Natural killer cell (primary cell): ENCODE measurements around the gene TBC1D22A. TPM values are rescaled to one million over a fixed set of nuclear protein-coding genes. Genes with fewer than 3 reads are reported as not detected.

Experiments
- ATAC-seq, 3 donors: fragments of 150-1000 bp in 2 of 3; fragments of 200-7000 bp in 1 of 3; cut with Tn5 transposase; 1 replicate in 1 of 3; 2 replicates in 2 of 3; pipeline ENCODE4 v1.10.0; 2021; ENCODE audit warnings: mild to moderate bottlenecking in 2 of 3, moderate library complexity in 2 of 3
- DNase-seq, 2 donors: peaks; one replicate each; pipeline versions ENCODE4 v3.0.0 to v3.0.0-alpha.2; 2013 to 2021; ENCODE audit warnings: mixed read lengths in 1 of 2
- H3K27ac ChIP-seq: one replicate; pipeline ENCODE4 v1.5.1; 2013; ENCODE audit warnings: mild to moderate bottlenecking, low read length
- H3K27me3 ChIP-seq: one replicate; pipeline ENCODE4 v1.6.1; 2013; ENCODE audit warnings: low read length; ENCODE audit not compliant: control insufficient read depth, insufficient read depth
- H3K36me3 ChIP-seq: one replicate; pipeline ENCODE4 v1.6.1; 2013; ENCODE audit warnings: low read length; ENCODE audit not compliant: control insufficient read depth, insufficient read depth
- H3K4me1 ChIP-seq: one replicate; pipeline ENCODE4 v1.6.1; 2013; ENCODE audit warnings: low read length; ENCODE audit not compliant: control insufficient read depth, insufficient read depth
- H3K4me3 ChIP-seq: one replicate; pipeline ENCODE4 v1.5.1; 2013; ENCODE audit warnings: low read length
- H3K9me3 ChIP-seq: one replicate; pipeline ENCODE4 v1.6.1; 2013; ENCODE audit warnings: low read length; ENCODE audit not compliant: control insufficient read depth, insufficient read depth
- H3K27ac Mint-ChIP-seq, 2 donors: one replicate each; pipeline ENCODE4 v1.8.0; 2022; ENCODE audit warnings: mild to moderate bottlenecking in 2 of 2, mixed read lengths in 2 of 2, moderate library complexity in 1 of 2
- H3K27me3 Mint-ChIP-seq, 2 donors: one replicate each; pipeline ENCODE4 v1.8.0; 2022; ENCODE audit warnings: low read depth in 2 of 2, mixed read lengths in 2 of 2
- H3K36me3 Mint-ChIP-seq: one replicate; pipeline ENCODE4 v1.8.0; 2022; ENCODE audit warnings: mixed read lengths
- H3K4me1 Mint-ChIP-seq, 2 donors: one replicate each; pipeline ENCODE4 v1.8.0; 2022; ENCODE audit warnings: mixed read lengths in 2 of 2
- H3K4me3 Mint-ChIP-seq: one replicate; pipeline ENCODE4 v1.8.0; 2022; ENCODE audit warnings: mild to moderate bottlenecking, moderate library complexity, mixed read lengths
- H3K9me3 Mint-ChIP-seq, 2 donors: one replicate each; pipeline ENCODE4 v1.8.0; 2022; ENCODE audit warnings: mixed read lengths in 2 of 2
- WGBS: methylation state at CpG from one replicate; pipeline ENCODE4 v1.1.7; 2013; ENCODE audit warnings: missing lambda C conversion rate; ENCODE audit not compliant: insufficient coverage; 5-methylcytosine and 5-hydroxymethylcytosine counted together
- intact Hi-C: fragments of 100-400 bp; cut with micrococcal nuclease; formaldehyde crosslinking; loops from one replicate; pipeline ENCODE4 v1.14.2; 2022
- total RNA-seq, 4 donors: library from RNA; stranded (reverse); fragments of 120-200 nt in 1 of 4; gene quantifications; one replicate each; pipeline versions ENCODE4 v1.2.3 to v1.2.4, GENCODE V29; 2013 to 2022
- TF ChIP-seq, protein P1 (sequence below): fragments of 200-600 bp; IDR thresholded peaks from one replicate; pipeline ENCODE4 v1.8.0; 2022; ENCODE audit warnings: antibody characterized with exemption

The TBC1D22A gene
- total RNA-seq, 3 donors from 2014 or later (not counting 1 experiment from before 2014, with no cell fraction given): 47.4 to 53.7 (median 53.2) TPM

GRCh38 chr22:47055073-47055355 is 292.6 kb downstream of the TBC1D22A start:
- Mint-ChIP-seq H3K4me1 (peaks cover 23 to 63% of the 10 kb centered on the region in 2 donors), H3K27me3 (no peaks in the 10 kb centered on the region), H3K4me3 (no peak overlapping the region), H3K9me3 (no peaks in the 10 kb centered on the region), H3K27ac (peak overlapping the region in 1 of 2 donors; percentile 64), H3K36me3 (no peaks in the 10 kb centered on the region)
- TF ChIP-seq, protein P1, sequence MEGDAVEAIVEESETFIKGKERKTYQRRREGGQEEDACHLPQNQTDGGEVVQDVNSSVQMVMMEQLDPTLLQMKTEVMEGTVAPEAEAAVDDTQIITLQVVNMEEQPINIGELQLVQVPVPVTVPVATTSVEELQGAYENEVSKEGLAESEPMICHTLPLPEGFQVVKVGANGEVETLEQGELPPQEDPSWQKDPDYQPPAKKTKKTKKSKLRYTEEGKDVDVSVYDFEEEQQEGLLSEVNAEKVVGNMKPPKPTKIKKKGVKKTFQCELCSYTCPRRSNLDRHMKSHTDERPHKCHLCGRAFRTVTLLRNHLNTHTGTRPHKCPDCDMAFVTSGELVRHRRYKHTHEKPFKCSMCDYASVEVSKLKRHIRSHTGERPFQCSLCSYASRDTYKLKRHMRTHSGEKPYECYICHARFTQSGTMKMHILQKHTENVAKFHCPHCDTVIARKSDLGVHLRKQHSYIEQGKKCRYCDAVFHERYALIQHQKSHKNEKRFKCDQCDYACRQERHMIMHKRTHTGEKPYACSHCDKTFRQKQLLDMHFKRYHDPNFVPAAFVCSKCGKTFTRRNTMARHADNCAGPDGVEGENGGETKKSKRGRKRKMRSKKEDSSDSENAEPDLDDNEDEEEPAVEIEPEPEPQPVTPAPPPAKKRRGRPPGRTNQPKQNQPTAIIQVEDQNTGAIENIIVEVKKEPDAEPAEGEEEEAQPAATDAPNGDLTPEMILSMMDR: no peak
- Histone ChIP-seq H3K27me3 (no peaks in the 10 kb centered on the region), H3K4me1 (no peaks in the 10 kb centered on the region), H3K36me3 (peaks cover 7% of the 10 kb centered on the region), H3K9me3 (no peaks in the 10 kb centered on the region), H3K4me3 (no peak overlapping the region), H3K27ac (no peak overlapping the region)
- intact Hi-C loops: no loop called here
- no peak for ATAC-seq
- DNase-seq: no peak
- WGBS: 97% methylated on average over 5 of the region's 5 CpGs

DNA sequence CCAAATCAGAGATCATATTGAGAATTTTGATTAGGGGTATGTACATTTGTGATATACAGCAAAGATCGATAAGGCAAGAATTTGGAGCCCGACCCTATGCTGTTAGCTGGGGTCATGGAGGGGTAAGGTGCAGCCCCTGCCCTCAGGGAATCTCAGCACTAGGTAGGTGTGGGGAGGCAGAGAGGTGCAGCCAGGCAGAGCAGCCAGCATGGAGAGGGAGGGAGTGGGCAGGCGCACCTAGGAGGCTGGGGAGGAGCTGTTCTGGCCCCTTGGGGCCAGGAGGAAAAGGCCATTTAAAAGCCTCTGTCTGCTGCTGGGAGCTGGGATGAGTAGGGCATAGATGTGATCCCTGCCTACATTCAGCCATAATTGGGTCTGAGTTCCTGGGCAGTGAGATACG is 293.0 kb downstream of the TBC1D22A start:
- Histone ChIP-seq H3K36me3 (peaks cover 7% of the 10 kb centered on the region), H3K4me3 (no peak overlapping the region), H3K27ac (no peak overlapping the region), H3K4me1 (no peaks in the 10 kb centered on the region), H3K9me3 (no peaks in the 10 kb centered on the region), H3K27me3 (no peaks in the 10 kb centered on the region)
- no peak for DNase-seq
- peaks cover 23 to 59% of the 10 kb centered on the region in 2 donors for H3K4me1 Mint-ChIP-seq
- ATAC-seq: no peak
- H3K27me3 Mint-ChIP-seq: no peaks in the 10 kb centered on the region
- intact Hi-C loops: no loop called here
- WGBS: 100% methylated on average over 4 of the region's 4 CpGs
- H3K9me3 Mint-ChIP-seq: no peaks in the 10 kb centered on the region
- no peaks in the 10 kb centered on the region for H3K36me3 Mint-ChIP-seq
- TF ChIP-seq, protein P1: no peak
- H3K27ac Mint-ChIP-seq: peak overlapping the region in 1 of 2 donors; percentile 64
- H3K4me3 Mint-ChIP-seq: no peak overlapping the region

DNA sequence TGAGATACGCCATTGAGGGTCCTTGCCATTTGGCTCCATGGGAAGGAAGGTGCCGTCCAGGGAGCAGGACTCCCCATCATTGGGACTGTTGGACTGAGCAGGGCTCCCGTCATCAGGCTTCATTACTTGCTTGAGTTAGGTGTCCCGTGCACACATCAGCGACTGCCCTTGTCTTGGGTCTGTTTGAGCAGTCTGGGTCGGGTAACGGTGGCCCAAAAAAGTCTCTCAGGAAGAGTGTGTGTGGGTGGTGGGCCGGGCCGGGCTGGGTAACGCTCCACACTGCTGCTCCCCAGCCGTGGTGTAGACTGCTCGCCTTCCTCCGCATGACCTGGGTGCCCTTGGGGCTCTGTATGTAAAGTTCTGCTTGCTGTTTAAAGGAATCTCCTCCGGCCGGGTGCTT is 293.5 kb downstream of the TBC1D22A start:
- H3K27me3 ChIP-seq: no peaks in the 10 kb centered on the region
- H3K36me3 Mint-ChIP-seq: no peaks in the 10 kb centered on the region
- H3K4me3 Mint-ChIP-seq: no peak overlapping the region
- H3K9me3 ChIP-seq: no peaks in the 10 kb centered on the region
- no peaks in the 10 kb centered on the region for H3K4me1 ChIP-seq
- no peaks in the 10 kb centered on the region for H3K9me3 Mint-ChIP-seq
- ATAC-seq (no peak), DNase-seq (no peak)
- TF ChIP-seq, protein P1: no peak
- 90% methylated on average over 15 of the region's 15 CpGs for WGBS
- no peak overlapping the region for H3K4me3 ChIP-seq
- H3K27ac Mint-ChIP-seq: peak overlapping the region in 1 of 2 donors; percentile 64
- intact Hi-C loops: no loop called here
- H3K27ac ChIP-seq: no peak overlapping the region
- no peaks in the 10 kb centered on the region for H3K27me3 Mint-ChIP-seq
- peaks cover 7% of the 10 kb centered on the region for H3K36me3 ChIP-seq
- H3K4me1 Mint-ChIP-seq: peaks cover 23 to 56% of the 10 kb centered on the region in 2 donors

DNA sequence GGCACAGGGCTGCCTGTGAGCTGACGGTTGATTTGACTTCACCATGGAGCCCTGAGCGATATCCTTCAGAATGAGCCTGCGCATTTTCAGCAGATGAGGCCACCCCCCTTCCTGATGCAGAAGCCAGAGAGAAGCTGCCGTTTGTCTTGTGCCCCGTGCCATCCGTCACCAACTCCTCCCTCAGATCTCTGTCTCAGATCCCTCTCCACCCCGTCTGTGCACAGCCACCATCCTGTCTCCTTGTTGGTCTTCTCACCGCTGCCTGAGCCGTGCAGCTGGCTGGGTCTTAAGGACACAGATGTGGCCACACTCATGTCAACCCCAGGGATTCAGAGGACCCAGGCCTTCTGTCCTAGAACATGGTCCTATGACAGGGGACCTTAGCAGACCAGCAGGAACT is 293.9 kb downstream of the TBC1D22A start:
- DNase-seq: no peak
- TF ChIP-seq, protein P1: no peak
- Mint-ChIP-seq H3K27ac (peak overlapping the region in 1 of 2 donors; percentile 58), H3K4me3 (no peak overlapping the region), H3K4me1 (peaks cover 23 to 60% of the 10 kb centered on the region in 2 donors), H3K36me3 (peaks cover 4% of the 10 kb centered on the region), H3K27me3 (no peaks in the 10 kb centered on the region), H3K9me3 (no peaks in the 10 kb centered on the region)
- H3K4me1 ChIP-seq: no peaks in the 10 kb centered on the region
- no peak overlapping the region for H3K4me3 ChIP-seq
- H3K27me3 ChIP-seq: no peaks in the 10 kb centered on the region
- no peak for ATAC-seq
- H3K36me3 ChIP-seq: peaks cover 9% of the 10 kb centered on the region
- no peak overlapping the region for H3K27ac ChIP-seq
- intact Hi-C loops: no loop called here
- H3K9me3 ChIP-seq: no peaks in the 10 kb centered on the region
- 97% methylated on average over 9 of the region's 9 CpGs for WGBS
